HG02588 (cell line): ENCODE results near the gene WASHC3.
"Not testable (repeated sequence)": the region's sequence is repeated elsewhere in the genome, so short reads cannot be mapped to it uniquely, and the experiment has no call there.

Source experiments
- ATAC-seq: cut with Tn5 transposase; IDR thresholded peaks from one replicate; pipeline ENCODE4 v1.9.1; 2021; ENCODE audit warnings: mild to moderate bottlenecking, moderate library complexity; ENCODE audit not compliant: unreplicated experiment

WASHC3 gene

GRCh38 chr12:102061560-102062418, at the start of gene WASHC3:
TSS of gene WASHC3 (minus strand) at chr12:102061991. CDS start at chr12:102061962, 29 bp downstream.
- peak; percentile 95 for ATAC-seq

GRCh38 chr12:102110782-102111181, 49.0 kb upstream of the WASHC3 start:
- ATAC-seq = no peak

- no peak for ATAC-seq
Measured at GRCh38 chr12:102107970-102108369, 46.2 kb upstream of the WASHC3 start.

GRCh38 chr12:102106905-102107304, 45.1 kb upstream of the WASHC3 start:
- no peak for ATAC-seq

- no peak for ATAC-seq
Measured at GRCh38 chr12:102096855-102097254, 35.1 kb upstream of the WASHC3 start.

- ATAC-seq = no peak
Measured at GRCh38 chr12:102095677-102096263, 34.0 kb upstream of the WASHC3 start.

GRCh38 chr12:102093319-102093718, 31.5 kb upstream of the WASHC3 start:
- ATAC-seq = no peak

- not testable (repeated sequence) for ATAC-seq
Measured at GRCh38 chr12:102089228-102089835, 27.5 kb upstream of the WASHC3 start.

GRCh38 chr12:102080842-102081241, 19.1 kb upstream of the WASHC3 start:
- ATAC-seq = no peak

- not testable (repeated sequence) for ATAC-seq
Measured at GRCh38 chr12:102072092-102072491, 10.3 kb upstream of the WASHC3 start.

GRCh38 chr12:102069707-102070106, 7.9 kb upstream of the WASHC3 start:
- no peak for ATAC-seq

GRCh38 chr12:102067574-102068258, 5.9 kb upstream of the WASHC3 start:
- no peak for ATAC-seq

GRCh38 chr12:102064476-102064875, 2.7 kb upstream of the WASHC3 start:
- no peak for ATAC-seq

GRCh38 chr12:102063069-102063468, 1.3 kb upstream of the WASHC3 start:
- no peak for ATAC-seq

- ATAC-seq = no peak
Measured at GRCh38 chr12:102062419-102062806, 622 bp upstream of the WASHC3 start.

- ATAC-seq = peak; percentile 29
Measured at GRCh38 chr12:102061096-102061559, 663 bp downstream of the WASHC3 start.

GRCh38 chr12:102059343-102059742, 2.4 kb downstream of the WASHC3 start:
- no peak for ATAC-seq

- ATAC-seq = no peak
Measured at GRCh38 chr12:102054345-102054744, 7.4 kb downstream of the WASHC3 start.

- ATAC-seq = no peak
Measured at GRCh38 chr12:102053062-102053349, 8.8 kb downstream of the WASHC3 start.

GRCh38 chr12:102052192-102053061, 9.4 kb downstream of the WASHC3 start:
- no peak for ATAC-seq
